RWPE1 (cell line): ENCODE results near the gene DDB1.

Experiments used
- CTCF ChIA-PET: fragments of 350-600 bp; sonication (Branson Sonifier 250); formaldehyde crosslinking; extraction: SDS; loops from one replicate; lab custom pipeline; 2021; lab: Yijun Ruan, JAX
- POLR2A ChIA-PET: fragments of 400-600 bp; formaldehyde crosslinking; extraction: SDS; loops from one replicate; lab custom pipeline; 2020; ENCODE audit warnings: antibody characterized with exemption; ENCODE audit not compliant: low non-redundant PET; lab: Yijun Ruan, JAX
- DNase-seq: peaks from one replicate; pipeline ENCODE4 v3.0.0; 2012; ENCODE audit warnings: low spot score
- H3K27ac ChIP-seq: fragments of 450-650 bp; 2 replicates; pipeline ENCODE4 v1.5.1; 2017
- CTCF ChIP-seq: fragments of 450-650 bp; conservative IDR thresholded peaks from 2 replicates; pipeline ENCODE4 v1.5.1; 2017; ENCODE audit warnings: low read depth, mild to moderate bottlenecking

DDB1 gene

GRCh38 chr11:61358566-61358965 is 25.7 kb upstream of the DDB1 start:
- DNase-seq = no peak
- peak overlapping the region; percentile 6; the same call in 1 of the 2 replicates for H3K27ac ChIP-seq
- no peak for TF ChIP-seq CTCF
- POLR2A ChIA-PET = no interaction called here
- CTCF ChIA-PET = interaction anchor here (0.7 kb wide), 1 partner anchor 506 kb away, joined by 4 read pairs; no protein-coding TSS in a partner anchor

GRCh38 chr11:61357894-61358239 is 25.0 kb upstream of the DDB1 start:
- no peak overlapping the region for H3K27ac ChIP-seq
- no peak for TF ChIP-seq CTCF

GRCh38 chr11:61357233-61357893 is 24.5 kb upstream of the DDB1 start:
- no peak for TF ChIP-seq CTCF
- peak overlapping the region; percentile 35 for H3K27ac ChIP-seq
- ChIA-PET POLR2A (no interaction called here), CTCF (interaction anchor here (1.0 to 1.3 kb wide), 3 partner anchors 21 to 28 kb away, joined by 4 to 6 read pairs (median 5); no protein-coding TSS in a partner anchor)
- DNase-seq = no peak

More at GRCh38 chr11:61357894-61358239, 25.0 kb upstream of the DDB1 start:
- no peak for DNase-seq
- ChIA-PET POLR2A (no interaction called here), CTCF (interaction anchor here (1.0 kb wide), 1 partner anchor 22 kb away, joined by 4 read pairs; no protein-coding TSS in a partner anchor)

GRCh38 chr11:61356706-61357105 is 23.8 kb upstream of the DDB1 start:
- POLR2A ChIA-PET = no interaction called here
- DNase-seq = no peak
- CTCF ChIA-PET = interaction anchor here (0.6 to 1.3 kb wide), 3 partner anchors 16 to 29 kb away, joined by 3 to 6 read pairs (median 5); no protein-coding TSS in a partner anchor
- no peak for TF ChIP-seq CTCF
- peak overlapping the region; percentile 29; the same call in 1 of the 2 replicates for H3K27ac ChIP-seq

- CTCF ChIA-PET = interaction anchor here (1.2 kb wide), 1 partner anchor 18 kb away, joined by 3 read pairs; no protein-coding TSS in a partner anchor
- DNase-seq = no peak
- POLR2A ChIA-PET = no interaction called here
- peak overlapping the region; percentile 3 for H3K27ac ChIP-seq
- TF ChIP-seq CTCF = no peak
Measured at GRCh38 chr11:61354208-61354607, 21.3 kb upstream of the DDB1 start.

GRCh38 chr11:61353131-61354067 is 20.5 kb upstream of the DDB1 start:
- TF ChIP-seq CTCF = no peak
- peak overlapping the region; percentile 3 for H3K27ac ChIP-seq
- ChIA-PET CTCF (interaction anchor here (1.2 kb wide), 1 partner anchor 17 kb away, joined by 3 read pairs; no protein-coding TSS in a partner anchor), POLR2A (no interaction called here)
- no peak for DNase-seq
